Prostate gland (tissue), 2 donors: ENCODE results near the gene OR4S2.

ENCODE experiments used
- POLR2A ChIP-seq: fragments of 450-650 bp; IDR thresholded peaks from one replicate; pipeline ENCODE4 v1.6.1; 2016; ENCODE audit warnings: antibody characterized with exemption, mild to moderate bottlenecking
- POLR2AphosphoS5 ChIP-seq: sonication (generic); formaldehyde crosslinking; IDR thresholded peaks from one replicate; pipeline ENCODE4 v1.6.1; 2017; ENCODE audit warnings: antibody characterized with exemption
- TF ChIP-seq, protein P1 (sequence below), 4 experiments: fragments of 200-600 bp in 2 of 4; fragments of 450-650 bp in 2 of 4; sonication (generic) in 2 of 4; IDR thresholded peaks; 1 replicate in 3 of 4; 2 replicates in 1 of 4; pipeline ENCODE4 v1.5.1; 2016 to 2019; ENCODE audit warnings: antibody characterized with exemption in 4 of 4, mild to moderate bottlenecking in 2 of 4, moderate library complexity in 2 of 4

DNA sequence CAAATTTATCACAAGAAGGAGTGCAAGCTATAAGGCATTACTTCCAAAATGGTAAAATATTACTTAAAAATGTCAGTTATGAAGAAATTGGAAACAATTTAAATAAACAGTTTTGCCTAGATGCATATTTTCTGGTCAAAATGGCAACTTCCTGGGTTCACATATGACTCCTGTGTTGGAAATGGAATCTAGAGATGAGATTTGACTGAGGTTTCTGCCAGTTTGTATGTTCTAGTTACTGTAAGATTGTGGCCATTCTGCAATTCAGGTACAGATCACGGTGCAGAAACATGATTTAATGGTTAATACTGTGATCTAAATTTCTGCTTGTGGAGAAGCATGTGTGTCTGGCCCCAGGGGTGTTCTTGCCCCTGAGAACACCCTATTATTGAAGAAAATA lies 10.5 kb downstream of the OR4S2 start:
- no peak for TF ChIP-seq POLR2AphosphoS5
- TF ChIP-seq, protein P1, sequence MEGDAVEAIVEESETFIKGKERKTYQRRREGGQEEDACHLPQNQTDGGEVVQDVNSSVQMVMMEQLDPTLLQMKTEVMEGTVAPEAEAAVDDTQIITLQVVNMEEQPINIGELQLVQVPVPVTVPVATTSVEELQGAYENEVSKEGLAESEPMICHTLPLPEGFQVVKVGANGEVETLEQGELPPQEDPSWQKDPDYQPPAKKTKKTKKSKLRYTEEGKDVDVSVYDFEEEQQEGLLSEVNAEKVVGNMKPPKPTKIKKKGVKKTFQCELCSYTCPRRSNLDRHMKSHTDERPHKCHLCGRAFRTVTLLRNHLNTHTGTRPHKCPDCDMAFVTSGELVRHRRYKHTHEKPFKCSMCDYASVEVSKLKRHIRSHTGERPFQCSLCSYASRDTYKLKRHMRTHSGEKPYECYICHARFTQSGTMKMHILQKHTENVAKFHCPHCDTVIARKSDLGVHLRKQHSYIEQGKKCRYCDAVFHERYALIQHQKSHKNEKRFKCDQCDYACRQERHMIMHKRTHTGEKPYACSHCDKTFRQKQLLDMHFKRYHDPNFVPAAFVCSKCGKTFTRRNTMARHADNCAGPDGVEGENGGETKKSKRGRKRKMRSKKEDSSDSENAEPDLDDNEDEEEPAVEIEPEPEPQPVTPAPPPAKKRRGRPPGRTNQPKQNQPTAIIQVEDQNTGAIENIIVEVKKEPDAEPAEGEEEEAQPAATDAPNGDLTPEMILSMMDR (IDR thresholded peaks at IDR 0.05), result no peak
- no peak for TF ChIP-seq POLR2A
